Activated CD4-positive, alpha-beta memory T cell treated with anti-CD3 and anti-CD28 coated beads, Interleukin-2, amount 10 ng/mL, durations not matched to agents 7 days and 5 days (primary cell): ENCODE measurements around the gene LOC101059915.
"Not testable (repeated sequence)": the region's sequence is repeated elsewhere in the genome, so short reads cannot be mapped to it uniquely, and the experiment has no call there.

Experiments
- CTCF ChIA-PET: fragments of 350-600 bp; sonication (Branson Sonifier 250); formaldehyde crosslinking; loops from one replicate; lab custom pipeline; 2021; ENCODE audit warnings: antibody characterized with exemption, inconsistent platforms; lab: Charles Lee
- POLR2A ChIA-PET: fragments of 350-600 bp; sonication (Branson Sonifier 250); formaldehyde crosslinking; loops from one replicate; lab custom pipeline; 2021; ENCODE audit warnings: antibody characterized with exemption; lab: Charles Lee
- DNase-seq: peaks from one replicate; pipeline ENCODE4 v3.0.0-alpha.2; 2020
- H3K27ac Mint-ChIP-seq: one replicate; pipeline ENCODE4 v1.8.0; 2021; ENCODE audit warnings: mild to moderate bottlenecking, mixed read lengths
- H3K27me3 Mint-ChIP-seq: one replicate; pipeline ENCODE4 v1.8.0; 2021; ENCODE audit warnings: mixed read lengths
- H3K36me3 Mint-ChIP-seq: one replicate; pipeline ENCODE4 v1.8.0; 2021; ENCODE audit warnings: low read depth, mixed read lengths
- H3K4me1 Mint-ChIP-seq: one replicate; pipeline ENCODE4 v1.8.0; 2021; ENCODE audit warnings: mixed read lengths
- H3K4me3 Mint-ChIP-seq: one replicate; pipeline ENCODE4 v1.8.0; 2021; ENCODE audit warnings: mild to moderate bottlenecking, mixed read lengths
- H3K9me3 Mint-ChIP-seq: one replicate; pipeline ENCODE4 v1.8.0; 2021; ENCODE audit warnings: mixed read lengths

Gene LOC101059915

GRCh38 chrX:71666240-71667223 lies 814 bp upstream of the LOC101059915 start:
- Mint-ChIP-seq H3K27me3 (no peaks in the 10 kb centered on the region), H3K9me3 (no peaks in the 10 kb centered on the region), H3K36me3 (no peaks in the 10 kb centered on the region), H3K27ac (no peak overlapping the region), H3K4me3 (no peak overlapping the region), H3K4me1 (peaks cover 34% of the 10 kb centered on the region)
- ChIA-PET CTCF (no interaction called here), POLR2A (no interaction called here)
- DNase-seq, result no peak

- ChIA-PET CTCF (no interaction called here), POLR2A (no interaction called here)
- no peak for DNase-seq
- Mint-ChIP-seq H3K4me3 (no peak overlapping the region), H3K27ac (no peak overlapping the region), H3K36me3 (no peaks in the 10 kb centered on the region), H3K27me3 (peaks cover 4% of the 10 kb centered on the region), H3K4me1 (peaks cover 25% of the 10 kb centered on the region), H3K9me3 (no peaks in the 10 kb centered on the region)
These were observed 876 bp downstream of the LOC101059915 start for GRCh38 chrX:71668248-71668595.

GRCh38 chrX:71669492-71669891 lies 2.1 kb downstream of the LOC101059915 start:
- Mint-ChIP-seq H3K4me1 (peaks cover 18% of the 10 kb centered on the region), H3K9me3 (no peaks in the 10 kb centered on the region), H3K4me3 (no peak overlapping the region), H3K36me3 (no peaks in the 10 kb centered on the region), H3K27ac (no peak overlapping the region), H3K27me3 (peaks cover 4% of the 10 kb centered on the region)
- no peak for DNase-seq
- POLR2A ChIA-PET, result no interaction called here
- CTCF ChIA-PET, result interaction anchor here (2.0 kb wide), 1 partner anchor 190 kb away, joined by 9 read pairs; no protein-coding TSS in a partner anchor

GRCh38 chrX:71669947-71670346 lies 2.6 kb downstream of the LOC101059915 start:
- H3K27ac Mint-ChIP-seq, DNase-seq, H3K9me3 Mint-ChIP-seq, POLR2A ChIA-PET, H3K36me3 Mint-ChIP-seq, H3K27me3 Mint-ChIP-seq, H3K4me3 Mint-ChIP-seq: not testable (repeated sequence)
- peaks cover 18% of the 10 kb centered on the region for H3K4me1 Mint-ChIP-seq
- CTCF ChIA-PET, result interaction anchor here (2.0 kb wide), 1 partner anchor 190 kb away, joined by 9 read pairs; no protein-coding TSS in a partner anchor

GRCh38 chrX:71671043-71671780 lies 3.9 kb downstream of the LOC101059915 start:
- POLR2A ChIA-PET, result no interaction called here
- Mint-ChIP-seq H3K27ac (no peak overlapping the region), H3K9me3 (no peaks in the 10 kb centered on the region), H3K4me1 (peaks cover 18% of the 10 kb centered on the region), H3K4me3 (no peak overlapping the region), H3K27me3 (peaks cover 4% of the 10 kb centered on the region), H3K36me3 (no peaks in the 10 kb centered on the region)
- DNase-seq, result no peak
- CTCF ChIA-PET, result interaction anchor here (1.2 kb wide), 1 partner anchor 189 kb away, joined by 3 read pairs; no protein-coding TSS in a partner anchor

- Mint-ChIP-seq H3K27me3 (peaks cover 4% of the 10 kb centered on the region), H3K4me3 (no peak overlapping the region), H3K36me3 (no peaks in the 10 kb centered on the region), H3K27ac (no peak overlapping the region), H3K9me3 (no peaks in the 10 kb centered on the region), H3K4me1 (peaks cover 18% of the 10 kb centered on the region)
- DNase-seq, result no peak
- ChIA-PET POLR2A (no interaction called here), CTCF (interaction anchor here (1.2 kb wide), 1 partner anchor 188 kb away, joined by 3 read pairs; no protein-coding TSS in a partner anchor)
These were observed 4.6 kb downstream of the LOC101059915 start for GRCh38 chrX:71671938-71672337.

- CTCF ChIA-PET, POLR2A ChIA-PET, H3K9me3 Mint-ChIP-seq, H3K27ac Mint-ChIP-seq, H3K36me3 Mint-ChIP-seq, H3K4me3 Mint-ChIP-seq, DNase-seq, H3K27me3 Mint-ChIP-seq: not testable (repeated sequence)
- H3K4me1 Mint-ChIP-seq, result peaks cover 12% of the 10 kb centered on the region
These were observed 8.3 kb downstream of the LOC101059915 start for GRCh38 chrX:71675636-71676035.

GRCh38 chrX:71676068-71676795 lies 8.9 kb downstream of the LOC101059915 start:
- H3K27ac Mint-ChIP-seq, H3K4me3 Mint-ChIP-seq, H3K9me3 Mint-ChIP-seq, H3K36me3 Mint-ChIP-seq, CTCF ChIA-PET, DNase-seq, H3K4me1 Mint-ChIP-seq, H3K27me3 Mint-ChIP-seq, POLR2A ChIA-PET: not testable (repeated sequence)

- H3K4me3 Mint-ChIP-seq, H3K9me3 Mint-ChIP-seq, H3K27ac Mint-ChIP-seq, DNase-seq, H3K4me1 Mint-ChIP-seq, POLR2A ChIA-PET, CTCF ChIA-PET, H3K36me3 Mint-ChIP-seq: not testable (repeated sequence)
- H3K27me3 Mint-ChIP-seq, result peaks cover 10% of the 10 kb centered on the region
These were observed 9.8 kb downstream of the LOC101059915 start for GRCh38 chrX:71677195-71677594.

GRCh38 chrX:71679575-71680207 lies 12.3 kb downstream of the LOC101059915 start:
- H3K4me3 Mint-ChIP-seq, result no peak overlapping the region

GRCh38 chrX:71696641-71697465 lies 29.5 kb downstream of the LOC101059915 start:
- H3K9me3 Mint-ChIP-seq, DNase-seq, H3K4me1 Mint-ChIP-seq, H3K36me3 Mint-ChIP-seq, H3K27me3 Mint-ChIP-seq, CTCF ChIA-PET, POLR2A ChIA-PET, H3K27ac Mint-ChIP-seq, H3K4me3 Mint-ChIP-seq: not testable (repeated sequence)

More at GRCh38 chrX:71679575-71680207, 12.3 kb downstream of the LOC101059915 start:
- ChIA-PET CTCF (no interaction called here), POLR2A (no interaction called here)
- Mint-ChIP-seq H3K9me3 (no peaks in the 10 kb centered on the region), H3K4me1 (no peaks in the 10 kb centered on the region), H3K27me3 (peaks cover 9% of the 10 kb centered on the region), H3K36me3 (no peaks in the 10 kb centered on the region), H3K27ac (no peak overlapping the region)
- DNase-seq, result no peak
